ENCODE results near the gene CACNB4. TPM values are rescaled to one million over a fixed set of nuclear protein-coding genes. Genes with fewer than 3 reads are reported as not detected.

Gene CACNB4
- total RNA-seq, 1 experiment from 2014 or later: 1.00 TPM

DNA sequence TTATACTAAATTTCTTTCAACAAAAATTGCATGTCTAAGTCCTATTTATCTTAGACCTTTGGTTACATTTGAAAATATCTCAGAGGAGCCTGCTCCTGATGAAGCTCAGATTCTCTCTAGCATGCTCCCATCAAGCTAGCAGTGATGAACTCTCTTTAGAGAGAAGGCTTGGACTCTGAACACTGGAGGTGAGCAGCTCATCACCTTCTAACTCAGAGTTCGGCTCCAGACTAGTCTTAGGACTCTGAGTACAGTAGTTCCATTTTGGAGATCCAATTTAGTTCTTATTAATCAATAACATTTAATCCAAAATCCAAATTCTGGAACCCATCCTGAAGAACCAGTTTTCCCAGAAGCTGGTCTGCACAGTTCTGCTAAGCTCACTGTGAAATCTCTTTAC lies 107.8 kb downstream of the CACNB4 start:
- no peak overlapping the region for H3K4me3 Mint-ChIP-seq (ENCODE audit: unreplicated experiment)
- H3K27ac Mint-ChIP-seq (ENCODE audit: unreplicated experiment): no peak overlapping the region
- H3K27me3 Mint-ChIP-seq (ENCODE audit: insufficient read depth, unreplicated experiment): no peaks in the 10 kb centered on the region
- Histone ChIP-seq H3K4me1 (peaks cover 7% of the 10 kb centered on the region; the same call in 1 of the 2 replicates), H3K27me3 (replicated peaks; ENCODE audit: control insufficient read depth, insufficient read depth, low read length) (no peaks in the 10 kb centered on the region), H3K9me3 (no peaks in the 10 kb centered on the region), H3K36me3 (ENCODE audit: control insufficient read depth, insufficient read depth, low read length) (no peaks in the 10 kb centered on the region), H3K4me3 (ENCODE audit: low read depth, low read length) (no peak overlapping the region)
- ChIA-PET CTCF (interaction anchor here (0.7 to 1.6 kb wide), 2 partner anchors 22 to 35 kb away, joined by 3 to 10 read pairs; no protein-coding TSS in a partner anchor), POLR2A (interaction anchor here (0.6 kb wide), 1 partner anchor 9 kb away, joined by 9 read pairs; no protein-coding TSS in a partner anchor)
- BruUV-seq (replicated peaks): no TSS peak
- no peaks in the 10 kb centered on the region for H3K9me3 Mint-ChIP-seq (ENCODE audit: unreplicated experiment)
- H3K36me3 Mint-ChIP-seq (ENCODE audit: insufficient read depth, unreplicated experiment): no peaks in the 10 kb centered on the region
- no peak for DNase-seq
- TF ChIP-seq, protein P1, sequence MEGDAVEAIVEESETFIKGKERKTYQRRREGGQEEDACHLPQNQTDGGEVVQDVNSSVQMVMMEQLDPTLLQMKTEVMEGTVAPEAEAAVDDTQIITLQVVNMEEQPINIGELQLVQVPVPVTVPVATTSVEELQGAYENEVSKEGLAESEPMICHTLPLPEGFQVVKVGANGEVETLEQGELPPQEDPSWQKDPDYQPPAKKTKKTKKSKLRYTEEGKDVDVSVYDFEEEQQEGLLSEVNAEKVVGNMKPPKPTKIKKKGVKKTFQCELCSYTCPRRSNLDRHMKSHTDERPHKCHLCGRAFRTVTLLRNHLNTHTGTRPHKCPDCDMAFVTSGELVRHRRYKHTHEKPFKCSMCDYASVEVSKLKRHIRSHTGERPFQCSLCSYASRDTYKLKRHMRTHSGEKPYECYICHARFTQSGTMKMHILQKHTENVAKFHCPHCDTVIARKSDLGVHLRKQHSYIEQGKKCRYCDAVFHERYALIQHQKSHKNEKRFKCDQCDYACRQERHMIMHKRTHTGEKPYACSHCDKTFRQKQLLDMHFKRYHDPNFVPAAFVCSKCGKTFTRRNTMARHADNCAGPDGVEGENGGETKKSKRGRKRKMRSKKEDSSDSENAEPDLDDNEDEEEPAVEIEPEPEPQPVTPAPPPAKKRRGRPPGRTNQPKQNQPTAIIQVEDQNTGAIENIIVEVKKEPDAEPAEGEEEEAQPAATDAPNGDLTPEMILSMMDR (IDR thresholded peaks at IDR 0.05; ENCODE audit: insufficient read depth in 1 of 2, low read depth in 1 of 2, low read length in 1 of 2, severe bottlenecking in 1 of 2, unreplicated experiment in 1 of 2): no peak
- H3K4me1 Mint-ChIP-seq (ENCODE audit: low read depth, unreplicated experiment): no peaks in the 10 kb centered on the region
- intact Hi-C loops (cut with micrococcal nuclease; ENCODE audit: unreplicated experiment): loop anchor here (5.0 kb wide), 1 partner anchor 36 kb away; no protein-coding TSS in a partner anchor

DNA sequence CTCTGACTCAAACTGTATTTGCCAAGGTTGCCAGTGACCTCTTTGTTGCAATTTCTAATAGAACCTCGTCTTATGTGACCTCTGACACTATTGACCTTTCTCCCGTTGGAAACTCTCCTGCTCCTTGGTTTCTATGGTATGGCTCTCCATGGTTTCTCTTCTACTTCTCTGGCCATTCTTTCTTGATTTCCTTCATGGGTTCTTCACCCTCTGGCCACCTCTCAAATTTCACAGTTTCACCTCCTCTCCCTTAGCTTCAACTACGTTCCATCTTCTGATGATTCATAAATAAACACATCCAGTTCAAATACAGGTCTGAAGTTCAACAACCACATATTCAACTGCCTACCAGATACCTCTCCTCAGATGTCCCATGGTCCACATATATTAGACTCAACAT lies 109.5 kb downstream of the CACNB4 start:
- H3K9me3 ChIP-seq: no peaks in the 10 kb centered on the region
- H3K36me3 ChIP-seq (ENCODE audit: control insufficient read depth, insufficient read depth, low read length): no peaks in the 10 kb centered on the region
- intact Hi-C loops (cut with micrococcal nuclease; ENCODE audit: unreplicated experiment): no loop called here
- no peaks in the 10 kb centered on the region for H3K4me1 ChIP-seq
- H3K27ac Mint-ChIP-seq (ENCODE audit: unreplicated experiment): no peak overlapping the region
- H3K36me3 Mint-ChIP-seq (ENCODE audit: insufficient read depth, unreplicated experiment): no peaks in the 10 kb centered on the region
- no TSS peak for BruUV-seq (replicated peaks)
- DNase-seq: no peak
- ChIA-PET CTCF (no interaction called here), POLR2A (no interaction called here)
- no peak overlapping the region for H3K4me3 Mint-ChIP-seq (ENCODE audit: unreplicated experiment)
- H3K9me3 Mint-ChIP-seq (ENCODE audit: unreplicated experiment): no peaks in the 10 kb centered on the region
- H3K4me1 Mint-ChIP-seq (ENCODE audit: low read depth, unreplicated experiment): no peaks in the 10 kb centered on the region
- no peaks in the 10 kb centered on the region for H3K27me3 Mint-ChIP-seq (ENCODE audit: insufficient read depth, unreplicated experiment)
- H3K27me3 ChIP-seq (replicated peaks; ENCODE audit: control insufficient read depth, insufficient read depth, low read length): no peaks in the 10 kb centered on the region
- no peak overlapping the region for H3K4me3 ChIP-seq (ENCODE audit: low read depth, low read length)
- TF ChIP-seq, protein P1 (IDR thresholded peaks at IDR 0.05; ENCODE audit: insufficient read depth in 1 of 2, low read depth in 1 of 2, low read length in 1 of 2, severe bottlenecking in 1 of 2, unreplicated experiment in 1 of 2): no peak

DNA sequence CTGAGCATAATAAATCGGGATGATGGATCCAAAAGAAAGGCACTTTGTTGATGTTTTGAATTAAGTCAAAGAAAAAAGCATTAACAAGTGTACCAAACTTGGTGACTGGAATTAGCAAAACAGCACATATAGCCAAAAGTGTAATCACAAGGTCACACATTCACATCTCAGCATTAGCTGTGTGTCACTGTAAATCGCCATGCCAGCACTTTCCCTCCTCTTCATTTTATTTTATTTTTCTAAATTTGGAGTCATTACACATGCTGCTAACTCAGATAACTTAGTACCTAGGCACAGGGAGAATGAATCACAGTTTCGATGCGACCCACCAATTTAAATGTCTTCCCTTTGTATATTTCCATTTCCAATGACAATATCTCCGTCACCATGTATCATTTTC lies 111.4 kb downstream of the CACNB4 start:
- POLR2A ChIA-PET: no interaction called here
- no TSS peak for BruUV-seq (replicated peaks)
- intact Hi-C loops (cut with micrococcal nuclease; ENCODE audit: unreplicated experiment): no loop called here
- H3K9me3 Mint-ChIP-seq (ENCODE audit: unreplicated experiment): no peaks in the 10 kb centered on the region
- no peaks in the 10 kb centered on the region for H3K27me3 ChIP-seq (replicated peaks; ENCODE audit: control insufficient read depth, insufficient read depth, low read length)
- no peaks in the 10 kb centered on the region for H3K27me3 Mint-ChIP-seq (ENCODE audit: insufficient read depth, unreplicated experiment)
- H3K4me1 ChIP-seq: no peaks in the 10 kb centered on the region
- no peak overlapping the region for H3K4me3 Mint-ChIP-seq (ENCODE audit: unreplicated experiment)
- no peak for DNase-seq
- no peaks in the 10 kb centered on the region for H3K36me3 Mint-ChIP-seq (ENCODE audit: insufficient read depth, unreplicated experiment)
- H3K27ac Mint-ChIP-seq (ENCODE audit: unreplicated experiment): no peak overlapping the region
- no peaks in the 10 kb centered on the region for H3K36me3 ChIP-seq (ENCODE audit: control insufficient read depth, insufficient read depth, low read length)
- 0 out of 2 replicates have a peak, but pooled peaks cover 9% of the 10 kb centered on the region for H3K9me3 ChIP-seq
- TF ChIP-seq, protein P1 (IDR thresholded peaks at IDR 0.05; ENCODE audit: insufficient read depth in 1 of 2, low read depth in 1 of 2, low read length in 1 of 2, severe bottlenecking in 1 of 2, unreplicated experiment in 1 of 2): no peak
- H3K4me3 ChIP-seq (ENCODE audit: low read depth, low read length): no peak overlapping the region
- CTCF ChIA-PET: no interaction called here
- no peaks in the 10 kb centered on the region for H3K4me1 Mint-ChIP-seq (ENCODE audit: low read depth, unreplicated experiment)

Measured in Caco-2 (cell line).